Stomach smooth muscle (tissue), 2 donors: ENCODE data around the gene HS3ST1.

Experiments
- H3K27ac ChIP-seq: one replicate; pipeline ENCODE4 v1.7.0; 2013; ENCODE audit warnings: mild to moderate bottlenecking, low read length, inconsistent platforms
- H3K27me3 ChIP-seq, 2 donors: one replicate each; pipeline ENCODE4 v1.7.0; 2013; ENCODE audit warnings: low read length in 2 of 2; ENCODE audit not compliant: insufficient read depth in 2 of 2, control insufficient read depth in 1 of 2
- H3K36me3 ChIP-seq, 2 donors: one replicate each; pipeline ENCODE4 v1.7.0; 2013; ENCODE audit warnings: low read length in 2 of 2; ENCODE audit not compliant: control insufficient read depth in 2 of 2, insufficient read depth in 2 of 2
- H3K4me1 ChIP-seq: one replicate; pipeline ENCODE4 v1.7.0; 2013; ENCODE audit warnings: low read length; ENCODE audit not compliant: control insufficient read depth, insufficient read depth
- H3K4me3 ChIP-seq, 2 donors: one replicate each; pipeline ENCODE4 v1.7.0; 2013; ENCODE audit warnings: low read length in 2 of 2
- H3K9ac ChIP-seq, 2 donors: one replicate each; pipeline ENCODE4 v1.7.0; 2013; ENCODE audit warnings: low read length in 2 of 2, mild to moderate bottlenecking in 1 of 2
- H3K9me3 ChIP-seq, 2 donors: one replicate each; pipeline ENCODE4 v1.7.0; 2013; ENCODE audit warnings: low read length in 2 of 2; ENCODE audit not compliant: control insufficient read depth in 2 of 2
- donor health status: healthy.
- donor health status: Pancreatic carcinoma.

The HS3ST1 gene

DNA sequence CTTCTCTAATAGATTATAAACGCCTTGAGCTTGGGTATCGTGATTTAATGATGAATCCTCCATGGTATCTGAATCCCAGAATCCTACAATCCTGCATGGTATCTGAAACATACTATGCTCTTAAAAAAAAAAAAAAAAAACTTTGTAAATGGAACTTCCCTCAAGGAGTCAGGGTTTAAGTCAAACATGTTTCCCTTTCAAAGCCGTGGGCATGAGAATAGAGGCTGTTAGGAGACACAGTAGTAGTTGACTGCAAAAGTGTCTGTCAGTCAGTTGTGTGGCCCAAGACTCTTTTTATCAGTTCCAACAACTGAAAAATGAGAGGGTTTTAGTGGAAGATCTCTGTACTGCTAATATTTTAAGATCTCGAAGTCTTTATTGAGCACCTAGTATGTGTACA, 2.4 kb upstream of the HS3ST1 start:
- H3K4me1 ChIP-seq = peaks cover 24% of the 10 kb centered on the region
- no peak overlapping the region for H3K9ac ChIP-seq
- no peak overlapping the region for H3K27ac ChIP-seq
- no peaks in the 10 kb centered on the region for H3K9me3 ChIP-seq
- H3K4me3 ChIP-seq = no peak overlapping the region
- no peaks in the 10 kb centered on the region for H3K36me3 ChIP-seq
- peaks cover 0 to 8% of the 10 kb centered on the region in 2 donors for H3K27me3 ChIP-seq

DNA sequence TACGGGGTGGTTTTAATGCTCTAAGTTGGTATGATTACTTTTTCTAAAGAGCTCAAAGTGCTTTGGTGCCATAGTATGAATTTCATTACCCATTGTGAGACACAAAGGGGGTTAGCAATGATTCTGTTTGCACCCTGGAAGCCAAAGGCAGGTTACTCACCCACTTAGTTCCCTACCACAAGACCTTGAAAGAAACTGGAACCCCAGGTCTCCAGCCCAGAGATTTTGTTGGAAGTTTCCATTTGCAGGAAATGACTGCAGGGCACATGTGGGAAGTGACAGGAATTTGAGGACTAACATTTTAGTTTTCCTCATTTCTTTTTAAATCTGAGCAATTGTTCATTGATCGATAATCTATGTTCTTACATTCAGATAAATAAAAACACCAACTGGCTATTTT, 1.8 kb upstream of the HS3ST1 start:
- no peak overlapping the region for H3K9ac ChIP-seq
- H3K27ac ChIP-seq = no peak overlapping the region
- no peak overlapping the region for H3K4me3 ChIP-seq

DNA sequence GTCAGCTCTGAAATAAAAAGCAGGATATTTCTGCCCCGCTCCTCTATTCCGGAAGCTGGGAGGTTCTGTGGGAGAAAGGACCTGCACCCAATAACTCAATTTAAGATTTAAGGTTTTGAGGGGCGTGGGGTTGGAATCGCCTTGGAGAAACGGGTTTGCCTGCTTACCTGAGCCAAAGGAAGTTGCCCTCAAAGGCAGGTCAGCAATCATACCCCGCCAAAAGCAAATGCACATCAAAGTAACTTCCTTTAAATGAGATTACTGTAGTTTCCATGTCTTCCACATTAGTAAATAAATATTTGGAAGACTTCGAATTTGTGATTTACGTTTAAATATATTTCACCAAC, 978 bp upstream of the HS3ST1 start:
- Histone ChIP-seq H3K36me3 (no peaks in the 10 kb centered on the region), H3K4me3 (peak overlapping the region; percentile 86 to 89), H3K27me3 (peaks cover 0 to 8% of the 10 kb centered on the region in 2 donors), H3K9me3 (no peaks in the 10 kb centered on the region), H3K4me1 (peaks cover 24% of the 10 kb centered on the region), H3K27ac (no peak overlapping the region), H3K9ac (no peak overlapping the region)

More for the DNA sequence above, 1.8 kb upstream of the HS3ST1 start:
- Histone ChIP-seq H3K4me1 (peaks cover 24% of the 10 kb centered on the region), H3K36me3 (no peaks in the 10 kb centered on the region), H3K9me3 (no peaks in the 10 kb centered on the region), H3K27me3 (peaks cover 0 to 8% of the 10 kb centered on the region in 2 donors)

- Histone ChIP-seq H3K4me1 (peaks cover 24% of the 10 kb centered on the region), H3K27me3 (peaks cover 0 to 8% of the 10 kb centered on the region in 2 donors), H3K4me3 (peak overlapping the region; percentile 86 to 89), H3K9me3 (no peaks in the 10 kb centered on the region), H3K9ac (peak overlapping the region; percentile 29 to 31), H3K27ac (no peak overlapping the region), H3K36me3 (no peaks in the 10 kb centered on the region)
These were observed 405 bp upstream of the HS3ST1 start for GRCh38 chr4:11428899-11429698.

GRCh38 chr4:11427121-11427996, 1.3 kb downstream of the HS3ST1 start:
- Histone ChIP-seq H3K27me3 (peaks cover 0 to 8% of the 10 kb centered on the region in 2 donors), H3K27ac (no peak overlapping the region), H3K9ac (peak overlapping the region in 1 of 2 donors; percentile 45), H3K36me3 (no peaks in the 10 kb centered on the region), H3K4me3 (peak overlapping the region; percentile 86 to 89), H3K4me1 (peaks cover 24% of the 10 kb centered on the region), H3K9me3 (no peaks in the 10 kb centered on the region)

DNA sequence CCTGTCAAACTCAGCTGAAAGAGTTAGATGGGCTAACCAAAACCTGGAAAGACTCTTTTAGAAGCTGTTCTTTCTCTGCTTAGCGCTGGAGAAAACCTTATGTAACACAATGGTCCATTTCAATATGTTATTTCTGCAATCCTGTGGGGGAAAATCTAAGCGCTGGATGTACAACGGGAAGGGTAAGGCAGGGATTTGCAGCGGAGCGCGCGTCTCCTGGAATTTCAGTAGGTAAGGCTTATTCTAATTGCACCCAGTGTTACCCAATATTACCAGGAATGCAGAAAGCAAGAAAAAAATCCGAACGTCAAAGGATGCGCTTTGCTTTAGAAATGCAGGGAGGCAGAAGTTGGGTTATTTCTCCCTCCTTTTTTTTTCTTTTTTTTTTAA, 2.0 kb downstream of the HS3ST1 start:
- Histone ChIP-seq H3K9me3 (no peaks in the 10 kb centered on the region), H3K36me3 (no peaks in the 10 kb centered on the region), H3K27me3 (peaks cover 0 to 8% of the 10 kb centered on the region in 2 donors), H3K9ac (no peak overlapping the region), H3K4me1 (peaks cover 24% of the 10 kb centered on the region), H3K4me3 (peak overlapping the region in 1 of 2 donors; percentile 86), H3K27ac (no peak overlapping the region)

DNA sequence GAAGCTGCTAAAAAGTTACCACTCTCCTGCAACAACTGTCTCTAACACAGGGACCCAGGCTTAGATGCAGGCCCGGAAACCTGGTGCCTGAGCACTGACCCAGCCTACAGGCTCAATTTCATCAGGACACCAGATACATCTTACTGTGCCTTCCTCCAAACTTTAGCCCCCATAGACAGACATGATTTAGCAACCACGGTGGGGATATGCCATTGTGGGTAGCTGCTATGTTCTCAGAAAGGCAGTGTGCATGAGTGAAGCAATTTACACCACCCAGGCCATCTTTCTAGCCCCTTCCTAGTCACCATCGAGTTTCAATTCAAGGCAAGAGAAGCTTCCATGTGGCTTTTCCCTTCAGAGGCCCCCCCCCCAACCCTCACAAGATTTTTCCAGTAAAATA, 2.7 kb downstream of the HS3ST1 start:
- Histone ChIP-seq H3K4me3 (no peak overlapping the region), H3K27ac (no peak overlapping the region), H3K27me3 (peaks cover 0 to 8% of the 10 kb centered on the region in 2 donors), H3K9ac (no peak overlapping the region), H3K4me1 (peaks cover 24% of the 10 kb centered on the region), H3K9me3 (no peaks in the 10 kb centered on the region), H3K36me3 (no peaks in the 10 kb centered on the region)

GRCh38 chr4:11424856-11425255, 3.8 kb downstream of the HS3ST1 start:
- Histone ChIP-seq H3K4me3 (no peak overlapping the region), H3K9ac (no peak overlapping the region), H3K9me3 (no peaks in the 10 kb centered on the region), H3K4me1 (peaks cover 24% of the 10 kb centered on the region), H3K36me3 (no peaks in the 10 kb centered on the region), H3K27ac (no peak overlapping the region), H3K27me3 (peaks cover 0 to 8% of the 10 kb centered on the region in 2 donors)

- H3K9ac ChIP-seq = no peak overlapping the region
- peaks cover 0 to 8% of the 10 kb centered on the region in 2 donors for H3K27me3 ChIP-seq
- H3K4me1 ChIP-seq = peaks cover 21% of the 10 kb centered on the region
- H3K4me3 ChIP-seq = no peak overlapping the region
- no peaks in the 10 kb centered on the region for H3K36me3 ChIP-seq
- H3K27ac ChIP-seq = no peak overlapping the region
- no peaks in the 10 kb centered on the region for H3K9me3 ChIP-seq
These were observed 4.7 kb downstream of the HS3ST1 start for GRCh38 chr4:11424000-11424399.

DNA sequence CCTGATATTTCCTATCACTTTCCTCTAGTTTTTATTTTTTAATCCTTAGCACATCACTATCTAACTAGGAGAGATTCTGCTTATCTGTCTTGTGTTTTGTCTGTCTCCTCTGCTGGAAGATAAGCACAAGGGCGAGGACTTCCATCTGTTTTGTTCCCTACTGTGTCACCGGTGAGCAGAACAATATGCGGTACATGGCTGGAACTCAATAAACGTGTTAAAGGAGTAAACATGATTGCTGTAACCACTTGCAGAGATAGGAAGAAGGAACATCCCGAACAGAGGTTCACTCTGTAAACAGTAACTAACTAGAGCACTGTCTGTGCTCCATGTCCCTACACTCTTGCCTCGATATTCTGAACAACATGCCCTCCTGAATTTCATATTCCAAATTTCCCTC, 5.2 kb downstream of the HS3ST1 start:
- no peaks in the 10 kb centered on the region for H3K9me3 ChIP-seq
- H3K36me3 ChIP-seq = no peaks in the 10 kb centered on the region
- H3K27ac ChIP-seq = no peak overlapping the region
- no peak overlapping the region for H3K4me3 ChIP-seq
- peaks cover 17% of the 10 kb centered on the region for H3K4me1 ChIP-seq
- no peak overlapping the region for H3K9ac ChIP-seq
- H3K27me3 ChIP-seq = peaks cover 0 to 8% of the 10 kb centered on the region in 2 donors
